ENCODE measurements around the gene FGF19. TPM values are rescaled to one million over a fixed set of nuclear protein-coding genes. Genes with fewer than 3 reads are reported as not detected.

Gene FGF19
- polyA plus RNA-seq, 1 experiment, result not detected

DNA sequence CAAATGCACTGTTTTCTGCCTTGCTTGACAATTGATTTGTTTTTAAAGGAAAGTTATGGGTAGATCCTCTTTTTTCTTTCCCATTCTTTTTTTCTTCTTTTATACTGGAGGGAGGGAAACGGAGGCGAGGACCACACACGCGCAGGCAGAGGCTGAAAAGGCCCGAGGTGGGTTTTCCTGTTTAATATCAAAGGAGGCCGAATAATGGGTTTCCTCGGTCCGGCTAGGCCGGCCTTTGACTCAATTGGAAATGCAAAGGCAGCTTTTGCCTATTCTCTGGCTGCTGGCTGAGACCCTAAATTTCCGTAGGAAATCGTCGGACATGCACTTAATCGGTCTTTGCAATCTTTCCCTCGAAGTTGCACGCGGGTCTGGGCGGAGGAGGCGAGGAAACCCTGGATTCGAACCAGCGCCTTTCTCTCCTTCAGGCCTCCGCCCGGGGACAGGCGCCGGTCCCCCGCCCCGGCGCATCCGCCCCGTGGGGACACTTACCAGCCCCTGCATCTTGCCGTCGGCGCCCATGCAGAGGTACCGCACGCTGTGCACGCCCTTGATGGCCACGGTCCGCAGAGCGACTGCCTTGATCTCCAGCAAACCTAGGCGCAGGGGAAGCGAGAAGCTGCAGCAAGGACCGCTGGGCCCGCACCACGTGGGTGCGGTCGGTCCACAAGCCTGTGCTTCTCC lies 911 bp downstream of the FGF19 start:
- Histone ChIP-seq H3K36me3 (ENCODE audit: control insufficient read depth, insufficient read depth, low read length) (no peaks in the 10 kb centered on the region), H3K4me3 (ENCODE audit: low read depth, low read length) (no peak overlapping the region), H3K27me3 (ENCODE audit: control insufficient read depth, insufficient read depth, low read length) (peaks cover 40% of the 10 kb centered on the region)
- CTCF ChIA-PET, result interaction anchor here (0.8 kb wide), 1 partner anchor 12 kb away, joined by 3 read pairs; no protein-coding TSS in a partner anchor
- TF ChIP-seq, protein P1, sequence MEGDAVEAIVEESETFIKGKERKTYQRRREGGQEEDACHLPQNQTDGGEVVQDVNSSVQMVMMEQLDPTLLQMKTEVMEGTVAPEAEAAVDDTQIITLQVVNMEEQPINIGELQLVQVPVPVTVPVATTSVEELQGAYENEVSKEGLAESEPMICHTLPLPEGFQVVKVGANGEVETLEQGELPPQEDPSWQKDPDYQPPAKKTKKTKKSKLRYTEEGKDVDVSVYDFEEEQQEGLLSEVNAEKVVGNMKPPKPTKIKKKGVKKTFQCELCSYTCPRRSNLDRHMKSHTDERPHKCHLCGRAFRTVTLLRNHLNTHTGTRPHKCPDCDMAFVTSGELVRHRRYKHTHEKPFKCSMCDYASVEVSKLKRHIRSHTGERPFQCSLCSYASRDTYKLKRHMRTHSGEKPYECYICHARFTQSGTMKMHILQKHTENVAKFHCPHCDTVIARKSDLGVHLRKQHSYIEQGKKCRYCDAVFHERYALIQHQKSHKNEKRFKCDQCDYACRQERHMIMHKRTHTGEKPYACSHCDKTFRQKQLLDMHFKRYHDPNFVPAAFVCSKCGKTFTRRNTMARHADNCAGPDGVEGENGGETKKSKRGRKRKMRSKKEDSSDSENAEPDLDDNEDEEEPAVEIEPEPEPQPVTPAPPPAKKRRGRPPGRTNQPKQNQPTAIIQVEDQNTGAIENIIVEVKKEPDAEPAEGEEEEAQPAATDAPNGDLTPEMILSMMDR (IDR thresholded peaks at IDR 0.05; ENCODE audit: insufficient read depth, low read depth, low read length), result no peak
- no peak for DNase-seq (ENCODE audit: low read depth)
- POLR2A ChIA-PET, result no interaction called here

DNA sequence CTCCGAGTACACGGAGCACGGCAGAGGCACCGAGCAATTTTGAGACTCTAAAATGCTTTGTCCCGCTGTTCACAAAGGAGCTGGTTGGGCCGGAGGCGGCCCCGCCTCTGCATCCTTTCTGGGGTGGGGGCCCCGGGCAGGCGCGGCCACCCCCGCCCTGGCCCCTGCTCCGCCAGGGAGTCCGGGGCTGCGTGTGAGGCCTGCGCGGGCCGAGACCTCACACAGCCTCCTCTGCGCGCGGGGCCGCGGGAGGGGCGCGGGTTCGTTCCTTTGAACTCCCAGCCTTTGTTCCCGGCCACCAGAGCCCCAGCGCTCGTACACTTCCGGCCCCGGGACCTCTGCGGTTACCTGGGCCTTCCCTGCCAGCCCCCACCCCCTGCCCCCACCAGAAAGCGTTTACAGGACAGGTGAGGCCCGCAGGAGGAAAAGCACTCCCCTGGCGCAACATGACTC lies 1.6 kb downstream of the FGF19 start:
- H3K4me3 ChIP-seq (ENCODE audit: low read depth, low read length), result no peak overlapping the region
- POLR2A ChIA-PET, result no interaction called here
- peaks cover 40% of the 10 kb centered on the region for H3K27me3 ChIP-seq (ENCODE audit: control insufficient read depth, insufficient read depth, low read length)
- TF ChIP-seq, protein P1 (IDR thresholded peaks at IDR 0.05; ENCODE audit: insufficient read depth, low read depth, low read length), result no peak
- CTCF ChIA-PET, result no interaction called here
- H3K36me3 ChIP-seq (ENCODE audit: control insufficient read depth, insufficient read depth, low read length), result no peaks in the 10 kb centered on the region
- no peak for DNase-seq (ENCODE audit: low read depth)

DNA sequence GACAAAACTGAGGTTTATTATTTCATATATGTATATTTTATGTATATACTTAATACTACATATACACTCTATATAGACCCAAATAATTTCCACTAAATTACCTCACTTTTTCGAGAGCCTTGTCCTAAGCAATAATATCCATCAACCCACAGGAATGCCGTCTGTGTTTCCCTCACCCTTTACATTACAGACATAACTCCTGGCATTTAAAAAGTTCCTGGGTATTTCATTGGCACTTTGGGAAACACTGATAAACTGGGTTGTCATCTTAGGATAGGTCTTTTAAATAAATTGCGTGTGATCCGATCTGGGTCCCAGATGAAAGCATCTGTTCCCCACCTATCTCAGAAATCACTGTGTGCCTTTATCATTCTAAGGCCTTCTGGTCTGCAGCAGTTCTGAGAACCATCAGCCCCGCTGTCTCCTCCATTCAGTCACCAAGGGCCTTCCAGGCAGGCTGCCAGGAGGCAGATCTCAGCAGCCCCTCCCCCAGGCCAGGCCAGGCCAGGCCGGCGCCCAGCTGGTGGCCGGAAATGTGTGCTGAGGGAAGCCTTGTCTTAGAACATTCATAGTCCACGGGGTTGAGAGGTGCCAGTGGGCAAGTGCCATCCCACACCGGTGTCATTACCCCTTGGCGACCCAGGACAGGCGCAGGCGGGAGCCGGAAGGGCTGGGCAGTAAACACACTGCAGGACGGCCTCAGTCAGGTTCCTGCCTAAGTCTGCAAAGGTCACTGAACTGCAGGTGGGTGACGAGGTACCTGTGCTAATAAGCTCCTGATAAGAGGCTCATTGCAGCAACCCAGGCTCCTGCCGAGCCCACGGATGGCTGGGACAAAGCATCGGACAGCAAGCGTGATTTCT lies 3.3 kb downstream of the FGF19 start:
- ChIA-PET CTCF (interaction anchor here (1.0 to 1.4 kb wide), 3 partner anchors 16 to 491 kb away, joined by 3 to 4 read pairs (median 3); no protein-coding TSS in a partner anchor), POLR2A (no interaction called here)
- Histone ChIP-seq H3K4me3 (ENCODE audit: low read depth, low read length) (no peak overlapping the region), H3K36me3 (ENCODE audit: control insufficient read depth, insufficient read depth, low read length) (no peaks in the 10 kb centered on the region), H3K27me3 (ENCODE audit: control insufficient read depth, insufficient read depth, low read length) (peaks cover 35% of the 10 kb centered on the region)
- TF ChIP-seq, protein P1 (IDR thresholded peaks at IDR 0.05; ENCODE audit: insufficient read depth, low read depth, low read length), result no peak
- no peak for DNase-seq (ENCODE audit: low read depth)

DNA sequence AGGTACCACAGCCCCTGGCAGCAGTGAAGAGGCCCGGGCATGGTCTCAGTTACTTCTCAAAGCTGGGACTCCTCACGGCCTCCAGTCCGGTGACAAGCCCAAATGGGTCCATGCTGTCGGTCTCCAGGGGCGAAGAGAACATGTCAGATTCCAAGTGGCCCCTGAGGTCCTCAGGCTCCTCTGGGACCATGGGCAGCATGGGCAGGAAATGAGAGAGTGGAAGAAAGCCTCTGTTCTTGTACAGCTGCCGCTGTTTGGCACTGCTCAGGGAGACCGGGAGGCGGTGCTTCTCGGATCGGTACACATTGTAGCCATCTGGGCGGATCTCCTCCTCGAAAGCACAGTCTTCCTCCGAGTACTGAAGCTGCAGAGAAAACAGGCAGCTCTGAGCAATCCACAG lies 4.6 kb downstream of the FGF19 start:
- H3K4me3 ChIP-seq (ENCODE audit: low read depth, low read length), result no peak overlapping the region
- CTCF ChIA-PET, result interaction anchor here (0.9 to 1.4 kb wide), 6 partner anchors 9 to 493 kb away, joined by 3 to 4 read pairs (median 4); no protein-coding TSS in a partner anchor
- POLR2A ChIA-PET, result no interaction called here

More for the DNA sequence above, 4.6 kb downstream of the FGF19 start:
- H3K27me3 ChIP-seq (ENCODE audit: control insufficient read depth, insufficient read depth, low read length), result peaks cover 29% of the 10 kb centered on the region
- DNase-seq (ENCODE audit: low read depth), result no peak
- H3K36me3 ChIP-seq (ENCODE audit: control insufficient read depth, insufficient read depth, low read length), result no peaks in the 10 kb centered on the region
- TF ChIP-seq, protein P1 (IDR thresholded peaks at IDR 0.05; ENCODE audit: insufficient read depth, low read depth, low read length), result no peak
